HCT116 (cell line): ENCODE results near the gene MAP4.

ENCODE experiments used
- POLR2A ChIP-seq: IDR thresholded peaks from 2 replicates; pipeline ENCODE4 v1.7.0; 2011; ENCODE audit warnings: borderline replicate concordance; ENCODE audit not compliant: insufficient read depth, insufficient read length; ENCODE audit errors: extremely low read depth
- REST ChIP-seq: IDR thresholded peaks from 2 replicates; pipeline ENCODE4 v1.6.1; 2012; ENCODE audit warnings: low read depth
- TF ChIP-seq, protein P1 (sequence below), 3 experiments: fragments of 200-600 bp in 1 of 3; sonication (generic) in 1 of 3; IDR thresholded peaks in 2 of 3; conservative IDR thresholded peaks in 1 of 3; 2 replicates each; pipeline ENCODE4 v1.5.1; 2012 to 2017; ENCODE audit warnings: low read depth in 2 of 3, low read length in 2 of 3, antibody characterized with exemption in 1 of 3, borderline replicate concordance in 1 of 3, control low read depth in 1 of 3, mild to moderate bottlenecking in 1 of 3, mixed read lengths in 1 of 3, mixed run types in 1 of 3, moderate library complexity in 1 of 3; ENCODE audit not compliant: insufficient read depth in 1 of 3

GRCh38 chr3:48039487-48040190, 23.4 kb upstream of the MAP4 start:
- TF ChIP-seq, protein P1, sequence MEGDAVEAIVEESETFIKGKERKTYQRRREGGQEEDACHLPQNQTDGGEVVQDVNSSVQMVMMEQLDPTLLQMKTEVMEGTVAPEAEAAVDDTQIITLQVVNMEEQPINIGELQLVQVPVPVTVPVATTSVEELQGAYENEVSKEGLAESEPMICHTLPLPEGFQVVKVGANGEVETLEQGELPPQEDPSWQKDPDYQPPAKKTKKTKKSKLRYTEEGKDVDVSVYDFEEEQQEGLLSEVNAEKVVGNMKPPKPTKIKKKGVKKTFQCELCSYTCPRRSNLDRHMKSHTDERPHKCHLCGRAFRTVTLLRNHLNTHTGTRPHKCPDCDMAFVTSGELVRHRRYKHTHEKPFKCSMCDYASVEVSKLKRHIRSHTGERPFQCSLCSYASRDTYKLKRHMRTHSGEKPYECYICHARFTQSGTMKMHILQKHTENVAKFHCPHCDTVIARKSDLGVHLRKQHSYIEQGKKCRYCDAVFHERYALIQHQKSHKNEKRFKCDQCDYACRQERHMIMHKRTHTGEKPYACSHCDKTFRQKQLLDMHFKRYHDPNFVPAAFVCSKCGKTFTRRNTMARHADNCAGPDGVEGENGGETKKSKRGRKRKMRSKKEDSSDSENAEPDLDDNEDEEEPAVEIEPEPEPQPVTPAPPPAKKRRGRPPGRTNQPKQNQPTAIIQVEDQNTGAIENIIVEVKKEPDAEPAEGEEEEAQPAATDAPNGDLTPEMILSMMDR (IDR thresholded peaks at IDR 0.05 in 2 of 3, conservative IDR thresholded peaks at IDR 0.05 in 1 of 3; ENCODE audit: borderline replicate concordance in 1 of 3, insufficient read depth in 1 of 3, low read depth in 2 of 3, low read length in 2 of 3): no peak
- TF ChIP-seq REST: no peak
- no peak for TF ChIP-seq POLR2A
